GM21360 (cell line): ENCODE measurements around the gene MAT2B.

Experiments
- ATAC-seq: cut with Tn5 transposase; IDR thresholded peaks from one replicate; pipeline ENCODE4 v1.9.1; 2021; ENCODE audit warnings: mild to moderate bottlenecking, moderate library complexity; ENCODE audit not compliant: unreplicated experiment

The MAT2B gene

DNA sequence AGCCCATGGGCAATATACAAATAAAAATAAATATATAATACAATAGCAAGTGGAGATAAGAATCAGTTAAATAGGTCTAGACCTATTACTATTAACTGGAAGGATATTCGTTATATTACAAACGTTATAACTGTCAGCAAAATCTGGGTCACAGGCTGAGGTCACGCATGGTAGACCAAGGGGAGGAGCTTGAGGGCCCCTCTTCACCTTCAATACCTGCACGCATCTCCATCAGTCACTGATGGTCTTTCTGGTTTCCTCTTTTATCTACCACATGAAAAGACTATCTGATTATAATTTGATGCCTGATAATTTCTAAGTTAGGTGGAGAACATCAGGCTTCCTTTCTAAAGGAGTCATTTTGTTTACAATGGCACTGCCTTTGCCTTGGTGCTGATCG is 43.2 kb downstream of the MAT2B start:
- ATAC-seq = no peak

DNA sequence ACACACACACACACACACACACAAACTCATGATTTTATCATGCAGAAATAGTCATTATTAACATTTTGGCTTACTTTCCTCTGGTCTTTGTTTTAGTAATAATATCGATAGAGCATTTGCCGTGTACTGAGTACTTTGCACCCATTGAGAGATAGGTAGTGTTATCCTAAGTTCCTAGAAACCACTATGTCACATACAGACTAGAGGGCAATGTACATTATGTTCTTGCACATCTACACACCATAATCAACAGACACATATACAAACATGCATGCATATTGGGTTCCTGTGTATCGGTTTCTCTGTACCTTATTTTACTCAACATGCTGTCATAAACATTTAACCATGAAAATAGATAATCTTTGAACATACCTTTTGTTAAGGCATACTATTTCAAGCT is 45.7 kb downstream of the MAT2B start:
- ATAC-seq = no peak

GRCh38 chr5:163552536-163552935 is 47.1 kb downstream of the MAT2B start:
- no peak for ATAC-seq

DNA sequence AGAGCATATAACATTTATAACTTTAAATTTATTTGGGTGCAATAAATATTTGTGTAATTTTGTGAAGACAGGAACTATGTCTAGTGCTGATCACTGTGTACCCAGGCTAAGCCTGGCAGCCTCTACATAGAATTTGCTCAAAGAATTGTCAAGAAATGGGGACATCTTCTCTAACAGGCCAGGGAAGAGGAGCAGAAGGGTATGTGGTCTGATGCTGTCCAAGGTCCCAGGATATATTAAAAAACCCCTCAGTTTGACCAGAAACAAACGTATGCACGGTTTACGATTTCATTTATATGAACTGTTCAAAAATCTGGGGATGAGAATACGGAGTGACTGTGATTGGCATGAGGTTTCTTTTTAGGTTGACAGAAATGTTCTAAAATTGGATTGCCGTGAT is 55.9 kb downstream of the MAT2B start:
- no peak for ATAC-seq

GRCh38 chr5:163562071-163562470 is 56.7 kb downstream of the MAT2B start:
- ATAC-seq = no peak

DNA sequence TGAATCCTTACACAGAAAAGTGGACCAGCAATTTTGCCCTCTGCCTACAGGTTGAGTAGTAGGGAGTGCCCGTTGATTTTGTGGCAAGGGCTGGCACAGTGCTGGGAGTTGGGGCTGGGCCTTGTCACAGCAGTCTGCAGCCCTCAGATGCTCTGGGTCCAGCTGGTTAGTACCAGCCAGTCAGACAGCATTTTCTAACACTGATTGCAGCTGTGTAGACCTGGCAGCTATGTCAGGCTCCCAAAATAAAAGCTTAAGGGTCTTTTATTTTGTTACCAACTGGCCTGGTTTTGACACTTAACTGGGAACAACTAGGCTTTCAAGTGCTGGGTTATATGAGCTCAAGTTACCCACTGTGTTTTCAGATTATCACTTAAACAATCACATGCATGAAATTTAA is 57.7 kb downstream of the MAT2B start:
- ATAC-seq = no peak

DNA sequence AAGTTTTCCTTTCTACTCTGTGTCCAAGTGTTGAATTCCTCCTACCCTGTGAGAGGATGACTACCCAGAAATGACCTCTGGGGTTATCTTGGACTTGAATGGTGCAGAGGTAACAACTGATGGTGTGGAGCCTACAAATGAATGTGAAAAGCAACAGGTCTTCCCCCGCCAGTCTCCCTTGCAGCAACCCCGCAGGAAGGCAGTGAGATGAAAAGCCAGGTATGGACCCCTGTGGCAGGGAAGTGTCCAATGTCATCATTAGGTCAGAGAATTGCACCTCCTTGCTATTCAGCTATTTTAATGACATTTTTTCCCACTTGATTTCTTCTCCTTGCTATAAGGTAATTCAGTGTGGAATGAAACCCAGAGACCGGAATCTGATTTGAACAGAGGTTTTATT is 58.5 kb downstream of the MAT2B start:
- ATAC-seq = no peak

- ATAC-seq = peak; percentile 39
These were observed 59.0 kb downstream of the MAT2B start for GRCh38 chr5:163564321-163564938.

GRCh38 chr5:163565492-163565891 is 60.1 kb downstream of the MAT2B start:
- ATAC-seq = peak; percentile 5

GRCh38 chr5:163565931-163566608 is 60.7 kb downstream of the MAT2B start:
- peak; percentile 72 for ATAC-seq

- ATAC-seq = no peak
These were observed 61.3 kb downstream of the MAT2B start for GRCh38 chr5:163566678-163567077.

- ATAC-seq = no peak
These were observed 62.4 kb downstream of the MAT2B start for GRCh38 chr5:163567811-163568210.
